ENCODE data around the gene NUP93. TPM values are rescaled to one million over a fixed set of nuclear protein-coding genes. Genes with fewer than 3 reads are reported as not detected.

NUP93 gene
- total RNA-seq, 2 experiments from 2014 or later, result 126 to 129 TPM

DNA sequence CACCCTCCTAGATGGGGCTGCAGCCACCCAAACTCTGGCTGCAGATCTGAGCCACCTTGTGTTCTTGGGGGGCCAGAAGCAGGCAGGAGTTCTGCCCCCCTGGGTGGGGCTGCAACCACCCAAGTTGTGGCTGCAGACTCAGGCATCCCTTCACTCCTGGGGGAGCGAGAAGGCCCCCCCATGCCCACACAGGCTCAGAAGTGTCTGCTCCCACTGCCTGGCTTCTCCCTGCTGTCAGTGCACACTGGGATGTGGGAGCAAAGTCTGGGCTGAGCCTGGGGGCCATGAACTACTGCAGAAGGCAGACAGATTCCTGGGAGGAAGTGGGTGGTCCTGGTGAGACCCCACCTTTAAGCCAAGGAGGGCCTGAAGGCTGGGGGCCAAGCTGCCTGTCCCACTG lies 34.7 kb upstream of the NUP93 start:
- no peak for ATAC-seq
- no peak overlapping the region for H3K4me3 Mint-ChIP-seq
- H3K9me3 Mint-ChIP-seq (ENCODE audit: low read depth), result no peaks in the 10 kb centered on the region

DNA sequence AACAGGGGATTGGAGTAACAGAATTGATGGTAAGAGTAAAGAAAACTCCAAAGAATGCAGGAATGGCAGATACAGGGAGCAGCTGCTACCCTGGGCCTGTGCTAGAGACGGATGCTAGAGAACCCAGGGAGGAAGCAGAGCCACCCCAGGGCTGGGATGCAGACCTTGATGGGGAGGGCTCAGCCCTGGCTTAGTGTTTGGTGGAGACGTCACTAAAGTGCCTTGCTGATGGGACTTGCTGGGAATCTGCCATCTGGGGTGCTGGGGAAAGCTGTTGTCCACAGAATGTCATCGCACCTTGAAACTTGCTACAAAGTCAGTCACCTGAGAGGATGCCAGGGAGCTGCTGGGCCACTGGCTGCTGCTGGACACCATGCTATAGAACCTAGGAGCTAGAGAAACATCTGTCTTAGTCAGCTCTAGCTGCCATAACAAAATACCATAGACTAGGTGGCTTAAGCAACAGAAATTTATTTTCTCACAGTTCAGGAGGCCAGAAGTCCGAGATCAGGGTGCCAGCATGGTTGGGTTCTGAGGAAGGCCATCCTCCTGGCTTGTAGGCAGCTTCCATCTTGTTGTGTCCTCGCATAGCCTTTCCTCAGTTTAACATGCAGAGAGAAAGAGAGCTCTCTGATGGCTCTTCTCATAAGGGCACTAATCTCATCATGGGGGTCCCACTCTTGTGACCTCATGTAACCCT lies 32.3 kb upstream of the NUP93 start:
- DNase-seq (no peak), ATAC-seq (no peak)
- Mint-ChIP-seq H3K4me1 (peaks cover 11% of the 10 kb centered on the region), H3K9me3 (ENCODE audit: low read depth) (no peaks in the 10 kb centered on the region), H3K36me3 (no peaks in the 10 kb centered on the region), H3K27ac (no peak overlapping the region), H3K4me3 (no peak overlapping the region), H3K27me3 (no peaks in the 10 kb centered on the region)
- CTCF ChIA-PET, result interaction anchor here (0.6 to 1.2 kb wide), 5 partner anchors 24 to 151 kb away, joined by 3 to 6 read pairs (median 3); no protein-coding TSS in a partner anchor

More for the DNA sequence above, 34.7 kb upstream of the NUP93 start:
- DNase-seq, result no peak
- CTCF ChIA-PET, result interaction anchor here (1.2 to 1.7 kb wide), 2 partner anchors 94 to 118 kb away, joined by 3 to 5 read pairs; no protein-coding TSS in a partner anchor
- Mint-ChIP-seq H3K27ac (no peak overlapping the region), H3K4me1 (no peaks in the 10 kb centered on the region), H3K27me3 (peaks cover 5% of the 10 kb centered on the region), H3K36me3 (no peaks in the 10 kb centered on the region)

DNA sequence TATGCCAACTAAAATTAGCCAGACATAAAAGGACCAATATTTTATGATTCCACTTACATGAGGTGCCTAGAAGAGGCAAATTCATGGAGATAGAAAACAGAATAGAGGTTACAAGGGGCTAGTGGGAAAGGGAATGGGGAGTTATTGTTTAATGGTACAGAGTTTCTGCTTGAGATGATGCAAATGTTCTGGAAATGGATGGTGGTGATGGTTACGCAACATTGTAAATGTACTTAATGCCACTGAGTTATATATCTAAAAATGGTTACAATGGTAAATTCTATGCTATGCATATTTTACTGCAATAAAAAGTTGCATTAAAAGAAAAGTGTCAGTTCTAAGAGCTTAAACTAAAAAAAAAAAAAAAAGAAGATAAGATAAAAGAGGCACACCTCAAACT lies 29.7 kb upstream of the NUP93 start:
- Mint-ChIP-seq H3K36me3 (no peaks in the 10 kb centered on the region), H3K4me1 (peaks cover 11% of the 10 kb centered on the region), H3K27me3 (no peaks in the 10 kb centered on the region), H3K27ac (no peak overlapping the region), H3K4me3 (no peak overlapping the region), H3K9me3 (ENCODE audit: low read depth) (no peaks in the 10 kb centered on the region)
- no peak for ATAC-seq
- CTCF ChIA-PET, result interaction anchor here (0.8 to 4.7 kb wide), 13 partner anchors 17 to 340 kb away, joined by 3 to 94 read pairs (median 12); partner anchors contain the start of gene MT1X
- DNase-seq, result no peak

DNA sequence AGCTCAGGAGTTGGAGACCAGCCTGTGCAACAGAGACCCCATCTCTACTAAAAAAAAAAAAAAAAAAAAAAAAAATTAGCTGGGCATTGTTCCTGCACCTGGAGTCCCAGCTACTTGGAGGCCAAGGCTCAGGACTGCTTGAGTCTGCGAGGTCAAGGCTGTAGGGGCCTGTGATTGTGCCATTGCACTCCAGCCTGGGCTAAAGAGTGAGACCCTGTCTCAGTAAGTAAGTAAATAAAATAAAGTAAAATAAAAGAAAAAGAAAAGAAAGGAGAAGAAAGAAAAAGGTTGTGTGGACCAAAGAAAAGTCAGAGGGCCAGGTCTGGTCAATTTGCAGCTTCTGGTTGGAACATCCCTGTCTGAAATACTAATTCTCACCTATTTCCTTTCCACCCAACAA lies 29.3 kb upstream of the NUP93 start:
- no peak overlapping the region for H3K4me3 Mint-ChIP-seq
- peaks cover 11% of the 10 kb centered on the region for H3K4me1 Mint-ChIP-seq
- ATAC-seq, result no peak
- no peaks in the 10 kb centered on the region for H3K9me3 Mint-ChIP-seq (ENCODE audit: low read depth)
- CTCF ChIA-PET, result interaction anchor here (0.8 to 4.7 kb wide), 17 partner anchors 17 to 340 kb away, joined by 3 to 94 read pairs (median 6); partner anchors contain the start of genes MT1X and SLC12A3
- H3K36me3 Mint-ChIP-seq, result no peaks in the 10 kb centered on the region
- DNase-seq, result no peak
- H3K27ac Mint-ChIP-seq, result no peak overlapping the region
- no peaks in the 10 kb centered on the region for H3K27me3 Mint-ChIP-seq

DNA sequence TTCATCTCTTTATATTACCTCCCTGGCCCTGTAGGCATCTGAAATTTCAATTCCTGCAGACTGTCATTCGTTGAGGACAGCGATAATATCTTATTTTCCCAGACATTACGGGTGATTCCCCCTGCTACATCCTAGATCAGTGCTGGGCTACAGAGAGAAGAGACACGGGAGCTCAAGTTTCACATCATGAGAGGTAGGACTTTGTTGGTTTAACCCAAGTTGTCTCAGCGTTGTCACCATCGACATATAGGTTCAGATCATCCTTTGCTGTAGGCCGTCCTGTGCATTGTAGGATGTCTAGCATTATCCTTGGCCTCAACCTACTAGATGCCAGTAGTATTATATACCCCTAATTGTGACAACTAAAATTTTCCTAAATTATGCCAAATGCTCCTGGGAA lies 28.4 kb upstream of the NUP93 start:
- H3K4me1 Mint-ChIP-seq, result peaks cover 11% of the 10 kb centered on the region
- H3K27me3 Mint-ChIP-seq, result no peaks in the 10 kb centered on the region
- H3K4me3 Mint-ChIP-seq, result no peak overlapping the region
- CTCF ChIA-PET, result interaction anchor here (0.6 to 4.7 kb wide), 58 partner anchors 8 to 758 kb away, joined by 3 to 94 read pairs (median 5); partner anchors contain the start of genes MT1A, MT1E, MT1F and MT1G
- H3K36me3 Mint-ChIP-seq, result no peaks in the 10 kb centered on the region
- DNase-seq, result no peak
- ATAC-seq, result no peak
- H3K27ac Mint-ChIP-seq, result peak overlapping the region; percentile 68
- no peaks in the 10 kb centered on the region for H3K9me3 Mint-ChIP-seq (ENCODE audit: low read depth)

DNA sequence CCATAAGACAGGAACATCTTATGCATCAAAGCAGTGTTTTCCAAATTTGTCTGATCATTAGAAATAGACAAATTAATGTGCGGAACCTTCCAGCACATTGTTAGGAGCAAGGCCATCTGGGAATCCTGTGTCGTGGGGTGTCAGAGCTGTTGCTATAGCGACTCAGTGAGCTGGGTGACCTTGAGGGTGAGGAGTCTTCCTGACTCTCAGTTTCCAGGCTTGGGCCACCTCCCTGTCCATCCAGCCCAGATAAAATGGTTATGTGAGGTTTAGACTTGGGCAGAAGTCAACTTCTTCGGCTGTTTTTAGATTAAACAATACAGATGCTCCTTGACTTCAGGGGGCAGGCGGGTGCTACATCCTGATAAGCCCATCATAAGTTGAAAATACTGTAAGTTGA lies 27.1 kb upstream of the NUP93 start:
- Mint-ChIP-seq H3K4me1 (peaks cover 15% of the 10 kb centered on the region), H3K27ac (no peak overlapping the region), H3K36me3 (no peaks in the 10 kb centered on the region), H3K9me3 (ENCODE audit: low read depth) (no peaks in the 10 kb centered on the region), H3K27me3 (no peaks in the 10 kb centered on the region), H3K4me3 (no peak overlapping the region)
- DNase-seq (no peak), ATAC-seq (no peak)
- CTCF ChIA-PET, result interaction anchor here (0.9 to 4.7 kb wide), 25 partner anchors 11 to 384 kb away, joined by 3 to 94 read pairs (median 7); partner anchors contain the start of genes MT1F, MT1H and MT1X

DNA sequence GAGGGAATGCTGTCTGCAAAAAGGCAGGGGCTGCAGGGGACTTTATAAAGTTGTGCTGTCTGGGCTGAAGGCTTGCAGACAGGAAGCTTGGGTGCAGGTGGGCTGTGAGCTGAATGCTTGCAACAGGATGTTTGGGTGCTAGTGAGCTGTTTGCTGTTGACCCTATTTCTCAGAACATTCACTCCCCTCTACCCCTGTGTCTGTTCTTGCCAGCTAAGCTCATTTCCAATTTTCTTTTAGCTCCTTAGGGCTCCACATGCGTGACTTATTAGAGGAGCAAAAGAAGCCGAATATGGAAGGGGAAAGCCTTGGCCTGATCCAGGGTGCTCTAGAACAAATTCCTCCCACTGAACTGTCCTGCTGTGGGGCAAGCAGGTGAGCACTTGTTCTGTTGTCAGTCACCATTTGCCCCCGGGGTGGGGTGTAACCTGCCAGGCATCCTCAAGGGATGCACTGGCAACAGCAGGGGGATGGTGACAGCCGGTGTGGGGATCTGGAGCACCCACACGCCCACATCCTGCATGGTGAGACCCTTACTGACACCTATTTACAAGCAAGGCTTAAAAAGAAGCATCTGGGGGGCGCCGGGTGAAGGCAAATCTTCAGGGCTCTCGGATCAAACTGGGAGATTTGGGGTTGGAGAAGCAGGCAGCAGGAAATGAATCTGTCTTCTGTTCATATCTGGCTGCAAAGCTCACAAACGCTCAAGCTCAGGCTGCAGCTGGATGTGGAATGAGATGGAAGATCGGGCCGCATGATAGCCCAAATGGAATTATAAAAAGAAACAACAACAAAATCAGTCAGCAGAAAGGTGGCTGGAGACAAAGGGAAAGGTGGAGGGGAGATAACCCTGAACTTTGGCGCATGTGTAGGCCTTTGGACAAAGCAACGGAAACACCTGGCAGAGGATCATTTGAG lies 21.1 kb upstream of the NUP93 start:
- CTCF ChIA-PET, result interaction anchor here (0.6 to 3.1 kb wide), 13 partner anchors 21 to 195 kb away, joined by 3 to 17 read pairs (median 4); no protein-coding TSS in a partner anchor
- Mint-ChIP-seq H3K36me3 (peaks cover 4% of the 10 kb centered on the region), H3K27ac (peak overlapping the region; percentile 93), H3K9me3 (ENCODE audit: low read depth) (no peaks in the 10 kb centered on the region), H3K4me1 (peaks cover 44% of the 10 kb centered on the region), H3K27me3 (no peaks in the 10 kb centered on the region), H3K4me3 (peak overlapping the region; percentile 85)
- ATAC-seq (peak; percentile 83), DNase-seq (peak; percentile 79)

DNA sequence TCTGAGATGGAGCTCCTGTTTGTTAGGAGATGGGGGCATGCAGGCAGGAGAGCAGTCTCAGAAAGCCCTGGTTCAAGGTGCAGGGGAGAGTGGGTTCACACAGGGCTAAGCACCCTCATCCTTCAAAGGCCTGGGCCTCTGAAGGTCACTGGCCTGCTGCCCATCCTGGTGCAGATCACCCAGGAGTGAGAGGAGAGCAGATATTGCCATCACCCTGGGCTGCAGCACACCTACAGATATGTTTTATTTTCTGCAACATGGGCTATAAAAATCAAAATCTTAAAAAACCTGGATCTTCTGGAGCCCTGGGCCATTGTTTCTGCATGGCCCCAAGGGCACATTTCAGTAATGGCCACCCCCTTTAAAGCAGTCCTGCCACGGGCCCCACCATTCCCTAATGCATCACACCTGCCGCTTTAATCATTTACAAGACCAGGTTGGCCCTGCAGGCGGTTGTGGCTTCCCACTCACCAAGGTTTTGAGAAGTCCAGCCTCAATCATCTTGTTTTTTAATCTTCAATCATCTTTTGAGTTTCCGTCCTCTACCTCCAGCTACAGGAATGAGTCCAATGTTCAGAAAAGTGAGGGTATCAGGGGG lies 20.4 kb upstream of the NUP93 start:
- H3K4me3 Mint-ChIP-seq, result peak overlapping the region; percentile 85
- no peaks in the 10 kb centered on the region for H3K9me3 Mint-ChIP-seq (ENCODE audit: low read depth)
- H3K27ac Mint-ChIP-seq, result peak overlapping the region; percentile 93
- H3K36me3 Mint-ChIP-seq, result peaks cover 4% of the 10 kb centered on the region
- CTCF ChIA-PET, result interaction anchor here (1.1 to 2.4 kb wide), 6 partner anchors 8 to 190 kb away, joined by 3 to 17 read pairs (median 5); no protein-coding TSS in a partner anchor
- no peaks in the 10 kb centered on the region for H3K27me3 Mint-ChIP-seq
- ATAC-seq, result peak; percentile 18
- peak; percentile 62 for DNase-seq
- H3K4me1 Mint-ChIP-seq, result peaks cover 44% of the 10 kb centered on the region

DNA sequence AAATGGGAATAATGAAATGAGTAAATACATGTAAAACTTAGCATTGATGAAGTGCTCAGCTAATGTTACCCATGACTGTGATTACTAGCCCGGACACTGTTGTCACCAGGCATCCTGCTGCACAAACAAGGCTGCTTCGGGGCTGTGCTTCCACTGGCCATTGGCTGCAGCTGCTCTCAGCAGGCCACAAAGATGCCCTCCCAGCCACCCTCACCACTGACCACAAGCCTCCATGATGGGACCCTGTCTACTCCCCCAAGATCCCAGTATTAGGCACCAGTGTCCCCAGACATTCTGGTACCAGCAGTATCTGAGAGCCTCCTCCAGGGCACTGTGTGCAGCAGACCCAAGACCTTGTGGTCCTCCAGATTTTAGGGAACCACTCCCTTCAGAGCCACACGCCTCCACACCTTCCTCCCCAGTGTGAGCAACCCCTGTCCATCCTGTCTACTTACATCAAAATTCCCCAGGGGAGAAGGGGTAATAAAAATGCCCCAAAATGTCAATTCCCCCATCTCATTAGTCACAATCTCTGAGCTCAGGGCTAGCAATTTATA lies 19.7 kb upstream of the NUP93 start:
- ATAC-seq, result no peak

DNA sequence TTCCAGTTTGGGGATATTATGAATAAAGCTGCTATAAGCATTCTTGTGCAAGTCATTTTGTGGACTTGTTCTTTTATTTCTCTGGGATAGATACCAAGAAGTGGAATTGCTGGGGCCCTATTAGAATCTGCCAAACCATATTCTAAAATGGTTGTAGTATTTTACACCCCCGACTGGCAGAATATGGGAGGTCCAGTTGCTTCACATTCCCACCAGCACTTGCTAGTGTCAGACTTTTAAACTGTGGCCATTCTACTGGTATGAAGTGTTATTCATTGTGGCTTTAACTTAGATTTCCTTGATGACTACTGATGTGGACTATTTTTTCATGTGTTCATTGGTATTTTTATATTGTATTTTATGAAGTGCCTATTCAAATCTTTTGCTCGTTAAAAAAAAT lies 18.1 kb upstream of the NUP93 start:
- Mint-ChIP-seq H3K9me3 (ENCODE audit: low read depth) (no peaks in the 10 kb centered on the region), H3K27me3 (no peaks in the 10 kb centered on the region), H3K27ac (no peak overlapping the region), H3K36me3 (peaks cover 4% of the 10 kb centered on the region), H3K4me3 (no peak overlapping the region), H3K4me1 (peaks cover 47% of the 10 kb centered on the region)
- DNase-seq (no peak), ATAC-seq (no peak)
- CTCF ChIA-PET, result interaction anchor here (0.8 to 1.6 kb wide), 3 partner anchors 10 to 135 kb away, joined by 3 read pairs; no protein-coding TSS in a partner anchor

More for the DNA sequence above, 19.7 kb upstream of the NUP93 start:
- H3K36me3 Mint-ChIP-seq, result peaks cover 4% of the 10 kb centered on the region
- peaks cover 44% of the 10 kb centered on the region for H3K4me1 Mint-ChIP-seq
- DNase-seq, result no peak
- H3K27me3 Mint-ChIP-seq, result no peaks in the 10 kb centered on the region
- CTCF ChIA-PET, result interaction anchor here (1.2 to 2.0 kb wide), 2 partner anchors 8 to 19 kb away, joined by 3 to 8 read pairs; no protein-coding TSS in a partner anchor
- H3K4me3 Mint-ChIP-seq, result peak overlapping the region; percentile 85
- no peaks in the 10 kb centered on the region for H3K9me3 Mint-ChIP-seq (ENCODE audit: low read depth)
- H3K27ac Mint-ChIP-seq, result peak overlapping the region; percentile 93

DNA sequence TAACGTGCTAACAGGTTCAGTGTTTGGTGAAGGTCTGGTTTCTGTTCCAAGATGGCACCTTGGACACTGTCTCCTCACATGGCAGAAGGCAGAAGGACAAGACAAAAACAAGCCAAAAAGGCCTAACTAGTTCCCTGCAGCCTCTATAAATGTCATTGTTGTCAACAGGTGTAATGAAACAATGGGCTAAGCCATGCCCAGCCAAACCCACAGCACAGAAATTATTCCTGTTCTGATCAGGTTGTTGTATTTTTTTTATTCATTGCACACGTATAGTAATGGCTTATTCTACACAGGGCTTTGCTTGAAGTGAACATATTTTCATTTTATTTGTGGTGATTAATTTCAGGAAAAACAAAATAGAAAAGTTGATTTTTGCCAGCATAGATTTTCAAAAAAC lies 16.1 kb upstream of the NUP93 start:
- CTCF ChIA-PET, result interaction anchor here (0.8 to 3.0 kb wide), 2 partner anchors 11 to 131 kb away, joined by 3 to 12 read pairs; no protein-coding TSS in a partner anchor
- no peak for DNase-seq

DNA sequence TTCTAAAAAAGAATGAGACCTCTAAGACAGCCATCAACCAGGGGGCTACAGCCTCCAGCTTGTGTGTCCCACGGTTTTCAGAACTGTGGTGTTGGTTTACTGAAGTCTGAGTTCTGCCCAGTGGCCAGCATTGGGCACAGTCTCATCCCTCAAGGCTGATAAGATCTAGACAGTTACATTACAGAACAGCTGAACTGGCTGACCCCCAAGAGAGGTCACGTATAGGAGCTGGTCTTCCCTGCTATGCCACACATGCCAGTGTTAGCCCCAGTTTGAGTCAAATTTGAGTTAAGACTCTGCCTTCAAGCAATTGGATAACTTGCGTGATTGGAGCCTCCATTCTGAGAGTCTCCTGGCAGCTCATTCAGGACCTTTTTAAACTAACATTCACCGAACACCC lies 14.8 kb upstream of the NUP93 start:
- CTCF ChIA-PET, result interaction anchor here (0.7 to 3.0 kb wide), 4 partner anchors 9 to 367 kb away, joined by 3 to 12 read pairs (median 4); no protein-coding TSS in a partner anchor
- no peak for ATAC-seq
- Mint-ChIP-seq H3K9me3 (ENCODE audit: low read depth) (no peaks in the 10 kb centered on the region), H3K36me3 (peaks cover 4% of the 10 kb centered on the region), H3K4me3 (no peak overlapping the region), H3K27me3 (no peaks in the 10 kb centered on the region), H3K27ac (no peak overlapping the region), H3K4me1 (peaks cover 21% of the 10 kb centered on the region)
- DNase-seq, result no peak

More for the DNA sequence above, 16.1 kb upstream of the NUP93 start:
- Mint-ChIP-seq H3K36me3 (peaks cover 4% of the 10 kb centered on the region), H3K27ac (no peak overlapping the region), H3K9me3 (ENCODE audit: low read depth) (no peaks in the 10 kb centered on the region), H3K4me1 (peaks cover 34% of the 10 kb centered on the region), H3K4me3 (no peak overlapping the region), H3K27me3 (no peaks in the 10 kb centered on the region)
- ATAC-seq, result no peak
